Stimulated activated CD4-positive, alpha-beta T cell treated with anti-CD3 and anti-CD28 coated beads, Interleukin-1b, Interleukin-23, amount 100 ng/mL, for 1 hour (primary cell): Measurements from ENCODE around the gene ARRDC5.
"Not testable (repeated sequence)": the region's sequence is repeated elsewhere in the genome, so short reads cannot be mapped to it uniquely, and the experiment has no call there.

Experiments
- DNase-seq, 2 donors: peaks; one replicate each; pipeline ENCODE4 v3.0.0-alpha.2; 2020; ENCODE audit warnings: low read depth in 2 of 2

Gene ARRDC5

DNA sequence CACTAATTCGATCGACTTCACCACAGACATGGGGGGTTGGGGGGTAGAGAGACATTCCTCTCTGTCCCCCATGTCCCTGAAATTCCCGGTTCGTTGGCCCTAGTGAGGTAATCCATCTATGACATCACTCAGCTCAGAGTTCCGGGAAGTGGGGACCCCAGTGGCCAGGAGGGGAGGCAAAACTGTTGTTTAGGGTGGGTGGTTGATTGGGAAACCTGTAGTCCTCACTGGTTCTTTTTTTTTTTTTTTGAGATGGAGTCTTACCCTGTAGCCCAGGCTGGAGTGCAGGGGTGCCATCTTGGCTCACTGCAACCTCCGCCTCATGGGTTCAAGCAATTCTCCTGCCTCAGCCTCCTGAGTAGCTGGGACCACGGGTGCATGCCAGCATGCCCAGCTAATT, at the start of gene ARRDC5:
ARRDC5 (minus strand) TSS at position 101 of the 400 bp plus-strand sequence; CDS start at position 30, 71 bp downstream.
- DNase-seq = no peak

DNA sequence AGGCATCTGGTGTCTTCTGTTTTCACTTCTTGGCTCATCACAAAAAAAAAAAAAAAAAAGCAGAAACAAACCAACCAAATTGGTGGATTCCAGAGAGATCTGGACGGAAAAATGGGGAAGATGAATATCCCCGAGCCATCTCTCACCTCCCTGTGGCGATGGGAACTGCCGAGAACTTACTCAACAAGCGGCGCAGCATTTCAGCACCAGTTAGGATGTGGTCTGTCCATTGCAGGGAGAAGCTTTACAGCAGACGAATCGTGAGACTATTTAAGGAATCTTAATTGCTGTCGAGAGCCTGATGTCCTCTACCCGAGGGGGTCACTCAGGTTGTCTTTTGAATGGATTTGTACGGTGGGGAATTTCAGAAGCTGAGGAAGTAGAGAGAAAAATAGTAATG, 49.0 kb upstream of the ARRDC5 start:
- DNase-seq = no peak

DNA sequence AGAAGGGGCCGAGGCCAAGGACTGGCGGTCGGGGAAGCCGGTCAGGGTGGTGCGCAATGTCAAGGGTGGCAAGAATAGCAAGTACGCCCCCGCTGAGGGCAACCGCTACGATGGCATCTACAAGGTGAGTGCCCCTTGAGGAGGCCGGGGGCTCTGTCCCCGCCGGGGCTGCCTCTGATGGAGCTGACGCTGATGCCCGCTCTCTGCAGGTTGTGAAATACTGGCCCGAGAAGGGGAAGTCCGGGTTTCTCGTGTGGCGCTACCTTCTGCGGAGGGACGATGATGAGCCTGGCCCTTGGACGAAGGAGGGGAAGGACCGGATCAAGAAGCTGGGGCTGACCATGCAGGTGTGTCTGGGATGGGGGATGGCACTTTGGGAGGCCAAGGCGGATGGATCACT, 48.0 kb upstream of the ARRDC5 start:
- not testable (repeated sequence) for DNase-seq

- DNase-seq = not testable (repeated sequence)
These were observed 39.0 kb upstream of the ARRDC5 start for GRCh38 chr19:4941638-4942169.

GRCh38 chr19:4939466-4939865, 36.8 kb upstream of the ARRDC5 start:
- DNase-seq = no peak

GRCh38 chr19:4938461-4938860, 35.8 kb upstream of the ARRDC5 start:
- DNase-seq = not testable (repeated sequence)

- DNase-seq = no peak
These were observed 34.4 kb upstream of the ARRDC5 start for GRCh38 chr19:4937060-4937459.

GRCh38 chr19:4935444-4935843, 32.7 kb upstream of the ARRDC5 start:
- no peak for DNase-seq

GRCh38 chr19:4933528-4933927, 30.8 kb upstream of the ARRDC5 start:
- DNase-seq = no peak

- DNase-seq = no peak
These were observed 30.0 kb upstream of the ARRDC5 start for GRCh38 chr19:4932711-4933110.

DNA sequence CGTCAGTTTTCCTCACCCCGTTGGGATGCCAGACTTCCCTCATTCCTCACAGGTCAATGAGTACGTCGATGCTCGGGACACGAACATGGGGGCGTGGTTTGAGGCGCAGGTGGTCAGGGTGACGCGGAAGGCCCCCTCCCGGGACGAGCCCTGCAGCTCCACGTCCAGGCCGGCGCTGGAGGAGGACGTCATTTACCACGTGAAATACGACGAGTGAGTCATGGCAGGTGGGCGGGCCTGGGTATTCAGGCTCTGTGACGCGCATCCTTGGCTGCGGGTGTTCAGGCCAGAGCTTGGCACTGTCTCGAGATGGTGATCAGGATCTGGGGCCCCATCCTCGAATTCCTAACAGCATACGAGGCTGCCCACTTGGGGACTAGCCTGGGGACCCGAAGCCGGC, 28.0 kb upstream of the ARRDC5 start:
- DNase-seq = no peak

- DNase-seq = no peak
These were observed 26.5 kb upstream of the ARRDC5 start for GRCh38 chr19:4929186-4929585.

DNA sequence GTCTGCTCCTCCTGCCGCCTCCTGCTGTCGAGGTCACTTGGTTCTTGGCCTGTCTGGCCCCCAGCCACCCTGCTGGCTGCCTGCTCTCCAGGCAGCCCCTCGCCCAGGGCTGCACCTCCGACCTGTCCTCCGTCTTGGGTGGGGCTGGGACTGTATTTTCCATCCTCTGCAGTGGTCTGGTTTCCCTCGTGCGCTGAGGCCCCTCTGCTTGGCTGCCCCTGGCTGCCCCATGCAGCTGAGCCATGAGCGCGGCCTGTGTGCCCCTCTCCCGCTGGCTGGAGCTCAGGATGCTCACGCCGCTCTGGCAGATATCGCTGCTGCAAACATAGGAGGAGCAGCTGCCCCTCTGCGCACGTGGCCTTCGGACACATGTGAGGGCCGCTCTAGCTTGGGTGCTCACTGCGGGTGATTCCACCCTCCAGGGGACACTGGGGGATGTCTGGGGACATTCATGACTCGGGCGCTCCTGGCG, 20.6 kb upstream of the ARRDC5 start:
- DNase-seq = no peak

DNA sequence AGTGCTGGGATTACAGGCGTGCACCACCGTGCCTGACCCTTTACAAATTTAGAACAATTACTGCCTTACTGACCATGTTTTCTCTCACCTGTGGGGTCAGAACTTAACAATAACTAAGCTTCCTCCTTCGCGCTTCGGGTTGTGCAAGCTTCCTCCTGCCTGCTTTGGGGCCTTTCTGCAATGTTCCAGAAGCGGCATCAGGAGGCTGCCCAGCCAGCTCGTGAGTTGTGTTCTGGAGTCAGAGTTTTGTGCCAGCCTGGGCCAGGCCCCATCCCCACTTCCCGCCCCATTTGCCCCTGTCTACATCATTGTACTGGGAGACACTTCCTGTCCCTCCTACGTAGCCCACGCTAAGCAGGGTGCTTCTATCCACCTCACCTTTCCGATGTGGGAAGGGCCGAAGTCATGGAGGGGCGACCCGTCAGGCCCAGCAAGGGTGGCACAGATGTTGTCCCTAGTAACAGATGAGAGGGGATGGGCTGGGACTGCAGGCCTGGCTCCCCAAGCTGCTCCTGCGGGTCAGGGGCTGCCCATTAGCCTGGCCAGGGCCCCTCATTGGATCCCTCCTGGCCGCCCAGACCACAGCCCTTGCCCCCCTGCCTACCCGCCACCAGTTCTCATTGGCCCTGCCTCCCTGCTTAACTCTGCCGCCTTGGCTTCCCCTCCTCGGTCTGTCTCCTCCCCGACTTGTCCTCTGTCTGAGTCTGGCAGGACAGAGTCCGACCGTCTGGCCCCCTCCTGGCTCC, 20.0 kb upstream of the ARRDC5 start:
- no peak for DNase-seq

GRCh38 chr19:4916292-4917082, 13.8 kb upstream of the ARRDC5 start:
- DNase-seq = no peak

GRCh38 chr19:4914736-4915501, 12.2 kb upstream of the ARRDC5 start:
- peak; percentile 39 to 52 for DNase-seq

GRCh38 chr19:4913996-4914735, 11.5 kb upstream of the ARRDC5 start:
- no peak for DNase-seq

DNA sequence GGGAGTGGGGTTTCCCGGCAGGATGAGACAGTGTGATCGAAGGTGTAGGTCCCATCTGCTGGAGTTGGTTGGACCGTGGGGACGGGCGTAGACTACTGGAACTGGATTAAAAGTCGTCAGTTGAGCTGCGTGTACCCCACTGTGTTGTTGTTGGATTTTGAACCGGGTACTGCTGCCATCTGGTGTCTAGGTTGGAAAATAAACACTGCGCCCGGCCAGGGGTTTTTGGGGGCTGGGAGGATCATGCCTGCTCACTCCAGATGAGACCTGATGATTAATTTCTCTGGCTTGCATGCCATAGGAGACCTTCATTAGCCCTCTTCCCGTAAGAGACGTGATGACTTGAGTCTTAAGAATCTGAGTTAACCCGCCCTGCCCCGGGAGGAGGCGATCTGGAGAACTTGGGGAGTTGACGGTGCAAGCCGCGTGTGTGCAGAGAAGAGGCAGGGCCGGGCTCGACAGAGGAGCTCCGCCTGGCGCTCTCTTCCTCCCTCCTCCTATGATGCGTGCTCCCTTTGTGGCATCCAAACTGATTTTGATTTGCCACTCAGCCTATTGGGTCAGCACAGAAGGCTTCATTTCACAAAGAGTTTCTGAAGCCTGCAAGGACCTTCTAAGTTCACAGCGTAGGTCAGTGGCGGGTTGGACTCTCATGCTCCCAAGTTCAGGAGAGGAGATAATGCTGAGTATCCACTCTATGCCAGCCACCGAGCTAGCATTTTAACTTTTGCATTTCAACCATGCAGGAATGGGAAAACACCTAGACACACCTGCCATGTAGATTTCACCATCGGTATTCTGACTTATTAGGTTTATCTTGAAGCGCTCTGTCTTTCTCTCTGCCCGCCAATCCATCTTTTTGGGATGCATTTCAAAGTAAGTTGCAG, 9.3 kb upstream of the ARRDC5 start:
- DNase-seq = peak in 1 of 2 donors; percentile 50

- no peak for DNase-seq
These were observed 8.6 kb upstream of the ARRDC5 start for GRCh38 chr19:4911314-4911713.

GRCh38 chr19:4910594-4911281, 8.0 kb upstream of the ARRDC5 start:
- DNase-seq = no peak
